Stimulated activated effector memory CD8-positive, alpha-beta T cell treated with anti-CD3 and anti-CD28 coated beads, Interleukin-12 subunit alpha, Interleukin-12 subunit beta, amount 100 ng/mL, for 72 hours (primary cell): ENCODE measurements around the gene KIF11.

Experiments used
- ATAC-seq: fragments of 150-1000 bp; cut with Tn5 transposase; 2 replicates; pipeline ENCODE4 v1.10.0; 2021
- DNase-seq, 2 donors: peaks; one replicate each; pipeline ENCODE4 v3.0.0; 2021 to 2022; ENCODE audit warnings: low spot score in 2 of 2
- H3K27ac Mint-ChIP-seq: one replicate; pipeline ENCODE4 v1.8.0; 2022; ENCODE audit warnings: mild to moderate bottlenecking, mixed read lengths
- H3K36me3 Mint-ChIP-seq: one replicate; pipeline ENCODE4 v1.8.0; 2022; ENCODE audit warnings: mild to moderate bottlenecking, mixed read lengths
- H3K4me1 Mint-ChIP-seq: one replicate; pipeline ENCODE4 v1.8.0; 2022; ENCODE audit warnings: mixed read lengths
- H3K4me3 Mint-ChIP-seq: one replicate; pipeline ENCODE4 v1.8.0; 2022; ENCODE audit warnings: mild to moderate bottlenecking, mixed read lengths
- H3K9me3 Mint-ChIP-seq: one replicate; pipeline ENCODE4 v1.8.0; 2022; ENCODE audit warnings: mixed read lengths

KIF11 gene

DNA sequence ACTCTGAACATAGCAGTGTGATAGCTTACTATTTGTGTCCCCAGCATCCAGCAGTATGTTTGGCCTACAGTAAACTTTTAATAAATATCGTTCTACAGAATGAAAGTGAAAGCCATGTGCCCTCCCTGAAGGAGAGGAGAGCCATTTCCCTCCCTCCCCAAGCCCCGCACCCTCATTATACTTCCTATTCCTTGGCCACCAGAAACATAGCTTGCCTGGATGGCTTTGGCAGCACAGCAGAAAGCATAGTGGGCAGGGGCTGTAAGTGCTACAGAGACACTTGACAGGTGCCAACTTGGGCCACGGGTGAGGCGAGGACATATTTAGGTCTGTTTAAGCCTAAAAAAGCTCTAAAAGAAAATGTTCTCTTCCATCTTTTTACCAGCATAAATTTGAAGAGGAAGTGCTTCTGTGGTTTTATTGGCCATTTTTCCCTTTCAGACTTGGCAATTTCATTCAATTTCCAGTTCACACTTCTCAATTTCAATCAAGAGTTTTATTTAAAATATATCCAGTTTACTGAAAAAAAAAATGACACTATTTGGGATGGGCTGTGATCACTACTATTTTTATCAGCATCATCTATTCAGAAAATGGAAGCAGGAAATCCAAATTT lies 109.5 kb downstream of the KIF11 start:
- H3K4me3 Mint-ChIP-seq: no peak overlapping the region
- ATAC-seq (no peak), DNase-seq (no peak)
- H3K4me1 Mint-ChIP-seq: peaks cover 18% of the 10 kb centered on the region
- no peaks in the 10 kb centered on the region for H3K36me3 Mint-ChIP-seq
- no peak overlapping the region for H3K27ac Mint-ChIP-seq
- no peaks in the 10 kb centered on the region for H3K9me3 Mint-ChIP-seq
